ENCODE measurements around the gene THSD4. TPM values are rescaled to one million over a fixed set of nuclear protein-coding genes. Genes with fewer than 3 reads are reported as not detected.

The THSD4 gene
- total and polyA plus RNA-seq, 2 donors (not counting 1 experiment from before 2014, with no cell fraction given), result 43.1 to 95.5 TPM

- no peak overlapping the region for H3K4me2 ChIP-seq (ENCODE audit: extremely low read depth, insufficient read depth, low read length)
- H3K4me1 ChIP-seq (ENCODE audit: control insufficient read depth, extremely low read depth, insufficient read depth, low read length), result peaks cover under 1% of the 10 kb centered on the region
- H3K4me3 ChIP-seq (replicated peaks in 1 of 4; ENCODE audit: control extremely low read depth in 1 of 4, insufficient read depth in 1 of 4, low read depth in 3 of 4, low read length in 4 of 4), result no peak overlapping the region
- no peaks in the 10 kb centered on the region for H4K20me1 ChIP-seq (ENCODE audit: control insufficient read depth, extremely low read depth, insufficient read depth, low read length)
- H3K79me2 ChIP-seq (ENCODE audit: control insufficient read depth, insufficient read depth, low read length), result no peaks in the 10 kb centered on the region
- no peak overlapping the region for H3K9ac ChIP-seq (ENCODE audit: insufficient read depth, low read length)
- H3K27ac ChIP-seq (ENCODE audit: insufficient read depth, low read length), result no peak overlapping the region
- H3K27me3 ChIP-seq (ENCODE audit: control insufficient read depth, insufficient read depth, low read length), result no peaks in the 10 kb centered on the region
- no peak overlapping the region for H2AFZ ChIP-seq (ENCODE audit: low read length)
- no peak for DNase-seq (ENCODE audit: low read depth in 2 of 2)
- no peaks in the 10 kb centered on the region for H3K9me3 ChIP-seq (ENCODE audit: control insufficient read depth, insufficient read depth, low read depth, low read length)
- peaks cover 2% of the 10 kb centered on the region for H3K36me3 ChIP-seq (ENCODE audit: control insufficient read depth, insufficient read depth, low read length)
- TF ChIP-seq CTCF (conservative IDR thresholded peaks at IDR 0.05 in 1 of 2, IDR thresholded peaks at IDR 0.05 in 1 of 2; ENCODE audit: low read depth in 1 of 2, low read length in 2 of 2) (no peak), EZH2 (IDR thresholded peaks at IDR 0.05; ENCODE audit: low read length, missing control alignments) (no peak)
Observed at GRCh38 chr15:71756599-71757352, 641.5 kb downstream of the THSD4 start.

GRCh38 chr15:71757741-71758530 is 642.7 kb downstream of the THSD4 start:
- H3K9ac ChIP-seq (ENCODE audit: insufficient read depth, low read length), result no peak overlapping the region

More at GRCh38 chr15:71757741-71758530, 642.7 kb downstream of the THSD4 start:
- peaks cover 4% of the 10 kb centered on the region for H3K4me1 ChIP-seq (ENCODE audit: control insufficient read depth, extremely low read depth, insufficient read depth, low read length)
- H3K79me2 ChIP-seq (ENCODE audit: control insufficient read depth, insufficient read depth, low read length), result no peaks in the 10 kb centered on the region
- peaks cover 2% of the 10 kb centered on the region for H3K36me3 ChIP-seq (ENCODE audit: control insufficient read depth, insufficient read depth, low read length)
- H4K20me1 ChIP-seq (ENCODE audit: control insufficient read depth, extremely low read depth, insufficient read depth, low read length), result no peaks in the 10 kb centered on the region
- no peak overlapping the region for H3K4me2 ChIP-seq (ENCODE audit: extremely low read depth, insufficient read depth, low read length)
- no peak overlapping the region for H3K27ac ChIP-seq (ENCODE audit: insufficient read depth, low read length)
- no peak for DNase-seq (ENCODE audit: low read depth in 2 of 2)
- H3K4me3 ChIP-seq (replicated peaks in 1 of 4; ENCODE audit: control extremely low read depth in 1 of 4, insufficient read depth in 1 of 4, low read depth in 3 of 4, low read length in 4 of 4), result no peak overlapping the region
- no peak overlapping the region for H2AFZ ChIP-seq (ENCODE audit: low read length)
- TF ChIP-seq CTCF (conservative IDR thresholded peaks at IDR 0.05 in 1 of 2, IDR thresholded peaks at IDR 0.05 in 1 of 2; ENCODE audit: low read depth in 1 of 2, low read length in 2 of 2) (no peak), EZH2 (IDR thresholded peaks at IDR 0.05; ENCODE audit: low read length, missing control alignments) (no peak)
- no peaks in the 10 kb centered on the region for H3K9me3 ChIP-seq (ENCODE audit: control insufficient read depth, insufficient read depth, low read depth, low read length)
- H3K27me3 ChIP-seq (ENCODE audit: control insufficient read depth, insufficient read depth, low read length), result no peaks in the 10 kb centered on the region

Measured in fibroblast of lung (primary cell).